HT1080 (cell line): Measurements from ENCODE around the gene GPRC5A. TPM values are rescaled to one million over a fixed set of nuclear protein-coding genes. Genes with fewer than 3 reads are reported as not detected.

Experiments used
- DNase-seq: peaks from one replicate; pipeline ENCODE4 v3.0.0-alpha.2; 2015; ENCODE audit warnings: low read depth
- total RNA-seq: library from RNA; depleted of rRNA; stranded (reverse); fragments of >200 nt; shearing (Covaris generic); gene quantifications from 2 replicates; pipeline ENCODE4 v1.2.3, GENCODE V29; 2014

The GPRC5A gene
- total RNA-seq, 1 experiment from 2014 or later = 21.7 TPM

GRCh38 chr12:12883369-12884001 is 7.9 kb upstream of the GPRC5A start:
- DNase-seq = peak; percentile 70

- DNase-seq = no peak
Measured at GRCh38 chr12:12885096-12885792, 6.1 kb upstream of the GPRC5A start.

GRCh38 chr12:12887471-12887870 is 3.9 kb upstream of the GPRC5A start:
- DNase-seq = no peak

GRCh38 chr12:12889701-12890100 is 1.7 kb upstream of the GPRC5A start:
- no peak for DNase-seq

- DNase-seq = peak; percentile 74
Measured at GRCh38 chr12:12890543-12891079, 751 bp upstream of the GPRC5A start.

- DNase-seq = no peak
Measured at GRCh38 chr12:12891881-12892355, 556 bp downstream of the GPRC5A start.

GRCh38 chr12:12892681-12893141 is 1.3 kb downstream of the GPRC5A start:
- no peak for DNase-seq

- DNase-seq = no peak
Measured at GRCh38 chr12:12893438-12893837, 2.1 kb downstream of the GPRC5A start.

- peak; percentile 66 for DNase-seq
Measured at GRCh38 chr12:12896260-12896659, 4.9 kb downstream of the GPRC5A start.

- no peak for DNase-seq
Measured at GRCh38 chr12:12897302-12897701, 5.9 kb downstream of the GPRC5A start.

- DNase-seq = no peak
Measured at GRCh38 chr12:12898136-12898717, 6.9 kb downstream of the GPRC5A start.

GRCh38 chr12:12898911-12899511 is 7.6 kb downstream of the GPRC5A start:
- no peak for DNase-seq

GRCh38 chr12:12899530-12900380 is 8.4 kb downstream of the GPRC5A start:
- DNase-seq = peak; percentile 95

- DNase-seq = no peak
Measured at GRCh38 chr12:12900786-12901157, 9.4 kb downstream of the GPRC5A start.

- peak; percentile 96 for DNase-seq
Measured at GRCh38 chr12:12901158-12901791, 9.9 kb downstream of the GPRC5A start.

GRCh38 chr12:12902036-12902435 is 10.7 kb downstream of the GPRC5A start:
- DNase-seq = peak; percentile 69

GRCh38 chr12:12903642-12904609 is 12.6 kb downstream of the GPRC5A start:
- DNase-seq = no peak

- no peak for DNase-seq
Measured at GRCh38 chr12:12907552-12907951, 16.2 kb downstream of the GPRC5A start.

- DNase-seq = no peak
Measured at GRCh38 chr12:12908252-12908651, 16.9 kb downstream of the GPRC5A start.
